Coronary artery (tissue), 2 donors: Measurements from ENCODE around the gene HSDL1.

Source experiments
- DNase-seq: peaks from one replicate; pipeline ENCODE4 v3.0.0-alpha.2; 2017; ENCODE audit warnings: low spot score
- H3K27ac ChIP-seq, 2 donors: fragments of 200-600 bp; sonication (generic); one replicate each; pipeline ENCODE4 v1.5.1; 2016 to 2019
- H3K4me3 ChIP-seq: fragments of 200-600 bp; sonication (generic); 2 replicates; pipeline ENCODE4 v1.5.1; 2016; ENCODE audit warnings: mild to moderate bottlenecking, moderate library complexity
- TF ChIP-seq, protein P1 (sequence below): fragments of 200-600 bp; sonication (generic); IDR thresholded peaks from one replicate; pipeline ENCODE4 v1.5.1; 2019; ENCODE audit warnings: antibody characterized with exemption

The HSDL1 gene

DNA sequence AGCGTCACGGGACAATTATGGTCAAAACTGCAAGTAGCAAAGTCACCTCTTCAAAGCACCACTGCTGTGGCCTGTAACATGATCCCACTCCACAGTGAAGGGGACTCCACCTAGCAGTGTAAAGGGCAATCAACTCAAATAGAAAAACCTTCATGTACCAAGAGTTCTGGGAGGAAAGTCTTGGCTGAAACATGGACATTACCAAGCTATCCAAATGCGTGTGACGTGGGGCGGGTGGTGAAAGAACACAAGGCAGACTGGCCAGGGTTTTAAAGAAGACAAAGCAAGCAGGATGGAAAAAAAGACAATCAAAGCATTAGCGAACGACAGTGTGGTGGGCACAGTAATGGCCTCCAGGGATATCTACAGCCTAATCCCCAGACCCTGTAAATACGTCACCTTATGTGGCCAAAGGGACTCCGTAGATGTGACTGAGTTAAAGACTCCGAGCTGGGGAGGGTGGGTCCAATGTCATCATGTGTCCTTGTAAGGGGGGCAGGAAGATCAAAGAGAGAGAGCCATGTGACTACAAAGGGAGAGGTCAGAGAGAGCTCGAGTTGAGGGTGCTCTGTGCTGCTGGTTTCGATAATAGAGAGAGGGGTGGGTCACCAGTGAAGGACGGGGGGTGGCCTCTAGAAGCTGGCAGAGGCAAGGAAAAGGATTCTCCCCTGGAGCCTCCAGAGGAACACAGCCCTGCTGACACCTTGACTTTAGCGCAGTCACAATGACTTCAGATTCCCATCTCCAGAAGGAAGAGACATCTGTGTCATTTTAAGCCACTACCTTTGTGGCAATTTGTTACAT is 6.0 kb downstream of the HSDL1 start:
- Histone ChIP-seq H3K4me3 (no peak overlapping the region), H3K27ac (no peak overlapping the region)
- TF ChIP-seq, protein P1, sequence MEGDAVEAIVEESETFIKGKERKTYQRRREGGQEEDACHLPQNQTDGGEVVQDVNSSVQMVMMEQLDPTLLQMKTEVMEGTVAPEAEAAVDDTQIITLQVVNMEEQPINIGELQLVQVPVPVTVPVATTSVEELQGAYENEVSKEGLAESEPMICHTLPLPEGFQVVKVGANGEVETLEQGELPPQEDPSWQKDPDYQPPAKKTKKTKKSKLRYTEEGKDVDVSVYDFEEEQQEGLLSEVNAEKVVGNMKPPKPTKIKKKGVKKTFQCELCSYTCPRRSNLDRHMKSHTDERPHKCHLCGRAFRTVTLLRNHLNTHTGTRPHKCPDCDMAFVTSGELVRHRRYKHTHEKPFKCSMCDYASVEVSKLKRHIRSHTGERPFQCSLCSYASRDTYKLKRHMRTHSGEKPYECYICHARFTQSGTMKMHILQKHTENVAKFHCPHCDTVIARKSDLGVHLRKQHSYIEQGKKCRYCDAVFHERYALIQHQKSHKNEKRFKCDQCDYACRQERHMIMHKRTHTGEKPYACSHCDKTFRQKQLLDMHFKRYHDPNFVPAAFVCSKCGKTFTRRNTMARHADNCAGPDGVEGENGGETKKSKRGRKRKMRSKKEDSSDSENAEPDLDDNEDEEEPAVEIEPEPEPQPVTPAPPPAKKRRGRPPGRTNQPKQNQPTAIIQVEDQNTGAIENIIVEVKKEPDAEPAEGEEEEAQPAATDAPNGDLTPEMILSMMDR = no peak
- no peak for DNase-seq

DNA sequence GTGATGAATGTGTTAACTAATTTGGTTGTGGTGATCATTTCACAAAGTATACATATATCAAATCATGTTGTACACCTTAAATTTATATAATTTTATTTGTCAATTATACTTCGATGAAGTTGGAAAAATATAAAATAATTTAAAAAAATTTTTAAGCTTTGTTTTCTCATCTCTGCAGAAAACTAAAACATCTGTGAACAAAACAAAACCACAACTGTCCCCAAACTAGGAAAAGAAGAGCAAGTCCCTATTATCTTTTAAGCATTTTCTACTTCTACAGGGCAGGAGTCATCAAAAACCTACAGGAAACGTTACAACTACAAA is 6.5 kb downstream of the HSDL1 start:
- TF ChIP-seq, protein P1 = no peak
- DNase-seq = no peak
- Histone ChIP-seq H3K4me3 (no peak overlapping the region), H3K27ac (no peak overlapping the region)

DNA sequence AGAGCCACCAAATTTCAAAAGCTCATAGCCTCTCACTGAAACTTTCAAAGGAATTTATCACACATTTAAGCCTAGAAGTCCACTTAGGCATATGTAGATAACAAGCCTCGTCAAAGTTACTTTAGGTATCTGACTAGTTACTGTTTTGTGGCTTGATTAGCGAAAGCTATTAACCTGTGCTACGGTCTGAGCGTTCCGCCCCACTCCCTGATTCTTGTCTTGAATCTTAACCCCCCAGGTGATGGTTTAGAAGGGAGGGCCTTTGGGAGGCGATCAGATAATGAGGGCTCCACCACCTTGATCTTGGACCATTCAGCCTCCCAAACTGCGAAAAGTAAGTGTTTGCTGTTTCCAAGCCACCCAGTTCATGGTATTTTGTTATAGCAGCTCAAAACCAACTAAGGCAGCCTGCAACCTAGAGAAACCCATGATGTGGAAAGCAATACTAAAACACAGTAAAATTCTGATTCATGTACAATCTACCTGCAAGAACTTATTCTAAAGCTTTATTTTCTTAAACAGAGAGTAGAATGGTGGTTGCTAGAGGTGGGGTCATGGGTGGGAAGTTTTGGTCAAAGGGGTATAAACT is 7.1 kb downstream of the HSDL1 start:
- no peak for DNase-seq
- no peak overlapping the region for H3K4me3 ChIP-seq
- TF ChIP-seq, protein P1 = no peak
- H3K27ac ChIP-seq = no peak overlapping the region

DNA sequence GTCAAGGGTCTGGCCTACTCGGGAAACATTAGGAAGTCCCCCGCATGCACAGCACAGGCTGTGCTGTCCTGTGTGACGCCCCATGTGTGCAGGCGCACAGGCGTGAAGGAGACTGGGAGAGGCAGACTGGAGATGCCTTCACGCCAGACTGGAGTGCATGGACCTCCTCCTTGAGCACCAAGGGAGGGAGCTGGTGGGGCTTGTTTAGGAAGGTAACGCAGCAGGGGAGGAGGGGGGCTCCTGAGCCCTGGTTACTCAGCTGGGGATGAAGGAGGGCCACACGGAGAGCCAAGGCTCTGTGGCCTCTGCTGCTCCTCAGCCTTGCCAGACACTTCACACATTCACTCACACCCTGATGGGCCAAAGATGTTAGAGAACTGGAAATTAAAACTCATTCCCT is 7.7 kb downstream of the HSDL1 start:
- no peak overlapping the region for H3K27ac ChIP-seq
- H3K4me3 ChIP-seq = no peak overlapping the region
- DNase-seq = no peak
- TF ChIP-seq, protein P1 = no peak

DNA sequence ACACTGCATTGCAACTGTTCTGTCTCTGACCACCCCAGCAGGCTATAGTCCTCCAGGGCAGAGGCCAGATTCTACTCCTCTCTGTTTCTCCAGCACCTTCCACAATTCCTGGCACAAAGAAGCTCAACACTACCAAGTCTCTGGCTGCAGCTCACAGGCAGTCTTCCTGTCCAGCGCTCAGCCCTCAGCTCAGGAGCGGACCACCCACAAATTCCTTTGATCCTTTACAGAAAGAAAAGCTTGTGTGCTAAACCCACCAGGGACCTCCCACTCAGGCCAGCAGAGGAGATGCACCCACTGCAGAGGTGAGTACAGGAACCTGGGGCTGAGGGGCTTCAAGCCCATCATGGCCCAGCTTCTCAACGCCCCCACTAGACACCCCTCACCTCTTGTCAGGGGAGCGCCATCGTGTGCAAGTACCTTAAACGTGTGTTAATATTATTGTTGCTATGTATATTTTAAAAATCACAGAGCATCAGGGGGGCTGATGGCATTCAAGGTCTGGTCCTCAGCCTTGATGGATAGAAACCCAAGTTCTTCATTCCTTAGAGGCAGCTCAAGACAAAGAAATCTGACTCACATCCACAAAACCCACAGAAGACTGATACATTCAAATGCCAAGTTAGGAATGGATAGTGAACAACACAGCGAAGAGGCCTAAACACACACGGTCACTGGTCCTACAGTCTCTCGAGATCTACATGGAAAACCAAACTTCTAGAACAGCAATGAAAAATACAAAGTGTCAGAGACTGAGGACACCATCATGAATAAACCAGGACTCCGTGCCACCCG is 8.4 kb downstream of the HSDL1 start:
- Histone ChIP-seq H3K4me3 (no peak overlapping the region), H3K27ac (no peak overlapping the region)
- no peak for DNase-seq
- TF ChIP-seq, protein P1 = no peak

DNA sequence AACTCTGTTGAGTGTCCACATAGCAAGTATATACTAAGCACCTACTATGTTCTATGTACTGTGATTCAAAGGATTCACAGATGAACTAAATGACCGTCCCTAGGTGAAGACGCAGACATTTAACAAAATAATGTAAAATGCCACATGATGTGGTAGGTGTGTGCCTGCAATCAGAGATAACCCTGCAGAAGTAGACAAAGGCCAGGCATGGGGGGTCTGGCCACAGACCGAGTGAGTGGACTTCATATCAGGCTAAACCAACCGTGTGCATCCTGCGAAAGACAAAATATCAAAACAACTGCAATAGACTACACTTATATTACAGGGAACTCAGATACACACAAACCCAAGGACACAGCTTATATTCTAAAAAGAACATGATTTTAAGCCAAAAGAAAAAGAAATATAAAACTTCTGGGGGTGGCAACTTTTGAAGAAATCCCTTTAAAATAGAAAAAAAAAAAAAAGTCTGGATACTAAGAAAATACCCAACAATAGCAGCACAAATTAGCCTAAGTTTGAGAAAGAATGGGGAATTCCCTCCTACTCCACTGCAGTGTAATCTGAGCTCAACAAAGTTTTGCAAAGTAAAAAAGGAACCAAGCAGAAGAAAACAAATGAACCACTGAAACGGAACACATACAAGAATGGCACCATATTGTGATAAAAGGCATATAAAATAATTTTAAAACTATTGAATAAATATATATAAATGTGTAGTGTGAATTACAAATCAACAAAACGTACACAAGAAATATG is 12.3 kb downstream of the HSDL1 start:
- DNase-seq = no peak
- Histone ChIP-seq H3K27ac (no peak overlapping the region), H3K4me3 (no peak overlapping the region)
- TF ChIP-seq, protein P1 = no peak
